Measurements from ENCODE around the gene KLHL22.
A peak's percentile ranks its signal among the peaks of the same experiment; 100 is the strongest.

KLHL22 gene

GRCh38 chr22:20442485-20443284 lies 52.9 kb downstream of the KLHL22 start:
- DNase-seq = no peak

GRCh38 chr22:20441631-20442484 lies 53.7 kb downstream of the KLHL22 start:
- no peak for DNase-seq

- DNase-seq = no peak
These were observed 54.7 kb downstream of the KLHL22 start for GRCh38 chr22:20440637-20441591.

- peak; percentile 1 for DNase-seq
These were observed 55.5 kb downstream of the KLHL22 start for GRCh38 chr22:20439928-20440575.

GRCh38 chr22:20439556-20439927 lies 56.1 kb downstream of the KLHL22 start:
- peak; percentile 2 for DNase-seq

- DNase-seq = peak; percentile 13
These were observed 56.7 kb downstream of the KLHL22 start for GRCh38 chr22:20438678-20439492.

- DNase-seq = no peak
These were observed 57.2 kb downstream of the KLHL22 start for GRCh38 chr22:20438427-20438677.

- DNase-seq = peak; percentile 65
These were observed 57.8 kb downstream of the KLHL22 start, which contains the start of gene SCARF2 for GRCh38 chr22:20437613-20438426. Gene SCARF2 (minus strand): TSS chr22:20437825. CDS start chr22:20437754, 71 bp downstream.

GRCh38 chr22:20436768-20437612 lies 58.6 kb downstream of the KLHL22 start:
- DNase-seq = peak; percentile 53

- peak; percentile 63 for DNase-seq
These were observed 59.3 kb downstream of the KLHL22 start for GRCh38 chr22:20436307-20436767.

- no peak for DNase-seq
These were observed 59.9 kb downstream of the KLHL22 start for GRCh38 chr22:20435436-20436306.

GRCh38 chr22:20434773-20435172 lies 60.8 kb downstream of the KLHL22 start:
- peak; percentile 0 for DNase-seq

GRCh38 chr22:20434264-20434751 lies 61.3 kb downstream of the KLHL22 start:
- DNase-seq = peak; percentile 1

- peak; percentile 1 for DNase-seq
These were observed 61.8 kb downstream of the KLHL22 start for GRCh38 chr22:20433686-20434241.

- peak; percentile 2 for DNase-seq
These were observed 62.4 kb downstream of the KLHL22 start for GRCh38 chr22:20433191-20433590.

GRCh38 chr22:20432244-20432686 lies 63.3 kb downstream of the KLHL22 start:
- peak; percentile 2 for DNase-seq

- DNase-seq = no peak
These were observed 63.9 kb downstream of the KLHL22 start for GRCh38 chr22:20431511-20432192.
